Progenitor cell of endocrine pancreas (in vitro differentiated cells): ENCODE results near the gene PC. TPM values are rescaled to one million over a fixed set of nuclear protein-coding genes. Genes with fewer than 3 reads are reported as not detected.

Experiments
- DNase-seq: peaks from one replicate; pipeline ENCODE4 v3.0.0; 2021; ENCODE audit warnings: low spot score; ENCODE audit not compliant: unreplicated experiment
- H3K27ac Mint-ChIP-seq: 2 replicates; pipeline ENCODE4 v1.8.0; 2021; ENCODE audit warnings: mild to moderate bottlenecking, moderate library complexity, mixed read lengths
- H3K27me3 Mint-ChIP-seq: 2 replicates; pipeline ENCODE4 v1.8.0; 2021; ENCODE audit warnings: mixed read lengths
- H3K36me3 Mint-ChIP-seq: 2 replicates; pipeline ENCODE4 v1.8.0; 2022; ENCODE audit warnings: mixed read lengths; ENCODE audit not compliant: insufficient read depth
- H3K4me1 Mint-ChIP-seq: 2 replicates; pipeline ENCODE4 v1.8.0; 2021; ENCODE audit warnings: low read depth, mixed read lengths
- H3K4me3 Mint-ChIP-seq: 2 replicates; pipeline ENCODE4 v1.8.0; 2021; ENCODE audit warnings: low read depth, mild to moderate bottlenecking, moderate library complexity, mixed read lengths
- H3K9me3 Mint-ChIP-seq: 2 replicates; pipeline ENCODE4 v1.8.0; 2021; ENCODE audit warnings: low read depth, mixed read lengths
- total RNA-seq: library from RNA; stranded (reverse); gene quantifications from 2 replicates; pipeline ENCODE4 v1.2.1, GENCODE V29; 2021
- TF ChIP-seq, protein P1 (sequence below): fragments of 200-600 bp; sonication (generic); IDR thresholded peaks from one replicate; pipeline ENCODE4 v1.5.0; 2021; ENCODE audit warnings: antibody characterized with exemption, mild to moderate bottlenecking; ENCODE audit not compliant: unreplicated experiment

The PC gene
- total RNA-seq, 1 donor from 2014 or later, result 25.0 TPM

DNA sequence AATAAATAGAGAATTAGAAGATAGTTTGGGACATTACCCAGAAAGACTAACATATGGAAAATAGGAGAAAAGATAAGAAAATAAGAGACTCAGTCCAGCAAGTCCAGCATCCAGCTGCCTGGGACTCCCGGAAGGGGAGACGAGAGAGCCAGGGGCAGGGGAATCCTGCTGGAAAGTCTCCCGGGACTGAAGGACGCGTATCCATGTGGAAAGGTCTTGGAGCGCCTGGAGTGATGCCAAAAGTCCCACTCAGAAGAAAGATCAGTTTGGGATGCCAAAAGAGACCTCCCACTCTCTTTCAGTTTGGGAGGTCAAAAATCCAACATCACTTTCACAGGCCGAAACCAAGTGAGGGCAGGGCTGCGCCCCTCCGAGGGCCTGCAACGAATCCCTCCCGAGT, 70.7 kb downstream of the PC start:
- no peaks in the 10 kb centered on the region for H3K36me3 Mint-ChIP-seq
- H3K4me3 Mint-ChIP-seq, result no peak overlapping the region
- no peak for DNase-seq
- TF ChIP-seq, protein P1, sequence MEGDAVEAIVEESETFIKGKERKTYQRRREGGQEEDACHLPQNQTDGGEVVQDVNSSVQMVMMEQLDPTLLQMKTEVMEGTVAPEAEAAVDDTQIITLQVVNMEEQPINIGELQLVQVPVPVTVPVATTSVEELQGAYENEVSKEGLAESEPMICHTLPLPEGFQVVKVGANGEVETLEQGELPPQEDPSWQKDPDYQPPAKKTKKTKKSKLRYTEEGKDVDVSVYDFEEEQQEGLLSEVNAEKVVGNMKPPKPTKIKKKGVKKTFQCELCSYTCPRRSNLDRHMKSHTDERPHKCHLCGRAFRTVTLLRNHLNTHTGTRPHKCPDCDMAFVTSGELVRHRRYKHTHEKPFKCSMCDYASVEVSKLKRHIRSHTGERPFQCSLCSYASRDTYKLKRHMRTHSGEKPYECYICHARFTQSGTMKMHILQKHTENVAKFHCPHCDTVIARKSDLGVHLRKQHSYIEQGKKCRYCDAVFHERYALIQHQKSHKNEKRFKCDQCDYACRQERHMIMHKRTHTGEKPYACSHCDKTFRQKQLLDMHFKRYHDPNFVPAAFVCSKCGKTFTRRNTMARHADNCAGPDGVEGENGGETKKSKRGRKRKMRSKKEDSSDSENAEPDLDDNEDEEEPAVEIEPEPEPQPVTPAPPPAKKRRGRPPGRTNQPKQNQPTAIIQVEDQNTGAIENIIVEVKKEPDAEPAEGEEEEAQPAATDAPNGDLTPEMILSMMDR, result no peak
- H3K4me1 Mint-ChIP-seq, result peaks cover 10% of the 10 kb centered on the region
- H3K27ac Mint-ChIP-seq, result no peak overlapping the region
- peaks cover 4% of the 10 kb centered on the region for H3K27me3 Mint-ChIP-seq
- H3K9me3 Mint-ChIP-seq, result no peaks in the 10 kb centered on the region

DNA sequence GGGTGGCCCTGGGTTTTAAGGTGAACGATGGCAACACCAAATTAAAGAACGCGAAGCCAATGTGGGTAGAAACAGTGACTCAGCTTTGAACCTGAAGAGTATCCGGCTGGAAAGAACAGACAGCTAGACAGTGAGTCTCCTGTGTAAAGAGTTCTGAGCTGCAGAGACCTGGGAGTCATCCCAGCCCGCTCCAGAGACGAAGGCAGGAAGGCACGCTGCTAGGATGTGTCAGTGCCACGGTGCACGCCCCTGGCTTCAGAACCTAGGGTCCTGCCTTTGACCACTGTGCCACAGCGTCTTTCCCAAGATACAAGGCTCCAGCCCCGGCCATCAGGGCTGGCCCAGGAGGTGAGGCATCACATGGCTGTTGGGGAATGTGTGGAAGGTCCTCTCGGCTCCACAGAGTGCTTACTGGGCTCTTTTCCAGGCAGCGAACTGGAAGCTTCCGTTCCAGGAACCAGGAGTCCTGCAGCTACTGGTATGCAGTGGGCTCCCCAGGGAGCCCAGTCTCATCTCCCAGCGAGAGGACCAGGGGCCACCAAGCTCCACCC, 71.4 kb downstream of the PC start:
- no peak overlapping the region for H3K27ac Mint-ChIP-seq
- TF ChIP-seq, protein P1, result no peak
- no peaks in the 10 kb centered on the region for H3K9me3 Mint-ChIP-seq
- DNase-seq, result no peak
- no peaks in the 10 kb centered on the region for H3K36me3 Mint-ChIP-seq
- no peak overlapping the region for H3K4me3 Mint-ChIP-seq
- H3K4me1 Mint-ChIP-seq, result peaks cover 16% of the 10 kb centered on the region
- H3K27me3 Mint-ChIP-seq, result peaks cover 4% of the 10 kb centered on the region

GRCh38 chr11:66885950-66886440, 72.2 kb downstream of the PC start:
- H3K27me3 Mint-ChIP-seq, result peaks cover 4% of the 10 kb centered on the region
- TF ChIP-seq, protein P1, result no peak

DNA sequence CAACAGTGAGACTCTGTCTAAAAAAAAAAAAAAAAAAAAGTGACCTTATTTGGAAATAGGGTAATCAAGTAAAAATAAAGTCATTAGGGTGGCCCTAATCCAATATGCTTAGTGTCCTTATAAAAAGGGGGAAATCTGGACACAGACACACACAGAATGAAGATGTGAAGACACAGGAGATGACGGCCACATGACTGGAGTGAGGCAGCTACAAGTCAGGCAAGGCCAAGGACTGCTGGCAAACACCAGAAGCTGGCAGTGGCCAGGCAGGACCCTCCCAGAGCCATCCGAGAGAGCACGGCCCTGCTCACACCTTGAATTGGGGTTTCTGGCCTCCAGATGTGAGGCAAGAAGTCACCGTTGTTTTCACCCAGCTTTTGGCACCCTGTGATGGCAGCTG, 72.7 kb downstream of the PC start:
- no peak for DNase-seq
- H3K36me3 Mint-ChIP-seq, result no peaks in the 10 kb centered on the region
- TF ChIP-seq, protein P1, result no peak
- H3K4me1 Mint-ChIP-seq, result peaks cover 25% of the 10 kb centered on the region
- H3K27ac Mint-ChIP-seq, result no peak overlapping the region
- no peaks in the 10 kb centered on the region for H3K9me3 Mint-ChIP-seq
- peaks cover 4% of the 10 kb centered on the region for H3K27me3 Mint-ChIP-seq
- no peak overlapping the region for H3K4me3 Mint-ChIP-seq

More at GRCh38 chr11:66885950-66886440, 72.2 kb downstream of the PC start:
- Mint-ChIP-seq H3K9me3 (no peaks in the 10 kb centered on the region), H3K27ac (no peak overlapping the region), H3K4me1 (peaks cover 23% of the 10 kb centered on the region), H3K36me3 (no peaks in the 10 kb centered on the region), H3K4me3 (no peak overlapping the region)
- no peak for DNase-seq

- H3K9me3 Mint-ChIP-seq, result no peaks in the 10 kb centered on the region
- H3K4me3 Mint-ChIP-seq, result no peak overlapping the region
- no peak overlapping the region for H3K27ac Mint-ChIP-seq
- H3K4me1 Mint-ChIP-seq, result peaks cover 25% of the 10 kb centered on the region
- no peaks in the 10 kb centered on the region for H3K36me3 Mint-ChIP-seq
- TF ChIP-seq, protein P1, result no peak
- DNase-seq, result no peak
- peaks cover 4% of the 10 kb centered on the region for H3K27me3 Mint-ChIP-seq
Observed at GRCh38 chr11:66884443-66884842, 73.7 kb downstream of the PC start.
